HFFc6 (cell line): ENCODE data around the gene DCUN1D2. TPM values are rescaled to one million over a fixed set of nuclear protein-coding genes. Genes with fewer than 3 reads are reported as not detected.

ENCODE experiments used
- DNase-seq: peaks from one replicate; pipeline ENCODE4 v3.0.0-alpha.2; 2018
- H3K27ac Mint-ChIP-seq: 2 replicates; pipeline ENCODE4 v1.8.0; 2020; ENCODE audit warnings: mild to moderate bottlenecking, mixed read lengths
- H3K27me3 Mint-ChIP-seq: 2 replicates; pipeline ENCODE4 v1.8.0; 2021; ENCODE audit warnings: mild to moderate bottlenecking, moderate library complexity, mixed read lengths; ENCODE audit not compliant: insufficient read depth
- H3K36me3 Mint-ChIP-seq: 2 replicates; pipeline ENCODE4 v1.8.0; 2021; ENCODE audit warnings: low read depth, mixed read lengths
- H3K4me1 Mint-ChIP-seq: 2 replicates; pipeline ENCODE4 v1.8.0; 2020; ENCODE audit warnings: low read depth, mixed read lengths
- H3K4me3 Mint-ChIP-seq: 2 replicates; pipeline ENCODE4 v1.8.0; 2020; ENCODE audit warnings: mild to moderate bottlenecking, moderate library complexity, mixed read lengths
- H3K9me3 Mint-ChIP-seq: 2 replicates; pipeline ENCODE4 v1.8.0; 2020; ENCODE audit warnings: mild to moderate bottlenecking, mixed read lengths
- CTCF ChIP-seq: fragments of 200-600 bp; sonication (generic); IDR thresholded peaks from 2 replicates; pipeline ENCODE4 v1.5.0; 2021; ENCODE audit warnings: antibody characterized with exemption, mild to moderate bottlenecking
- total RNA-seq, 6 experiments: library from RNA; stranded (reverse); fragmentation: NEBNext Ultra II Directional; extraction: Animal tissue kit (Norgen Biotek cat#: 25700); gene quantifications; 2 replicates in 1 of 6; 3 replicates in 5 of 6; pipeline ENCODE4 v1.2.3, GENCODE V29; 2021

Gene DCUN1D2
- total RNA-seq, 6 experiments from 2014 or later = 7.6 to 9.3 (median 9.0) TPM

- peaks cover 17% of the 10 kb centered on the region for H3K36me3 Mint-ChIP-seq
- no peaks in the 10 kb centered on the region for H3K4me1 Mint-ChIP-seq
- H3K27ac Mint-ChIP-seq = no peak overlapping the region
- peaks cover 2% of the 10 kb centered on the region; the same call in 1 of the 2 replicates for H3K27me3 Mint-ChIP-seq
- TF ChIP-seq CTCF = no peak
- DNase-seq = no peak
- H3K4me3 Mint-ChIP-seq = no peak overlapping the region
- H3K9me3 Mint-ChIP-seq = peaks cover 3% of the 10 kb centered on the region; the same call in 1 of the 2 replicates
Measured at GRCh38 chr13:113447596-113447995, 42.9 kb downstream of the DCUN1D2 start.

GRCh38 chr13:113446488-113446854, 44.0 kb downstream of the DCUN1D2 start:
- TF ChIP-seq CTCF = no peak
- Mint-ChIP-seq H3K27me3 (peaks cover 2% of the 10 kb centered on the region; the same call in 1 of the 2 replicates), H3K27ac (no peak overlapping the region), H3K36me3 (peaks cover 27% of the 10 kb centered on the region), H3K9me3 (peaks cover 4% of the 10 kb centered on the region; the same call in 1 of the 2 replicates), H3K4me1 (no peaks in the 10 kb centered on the region), H3K4me3 (no peak overlapping the region)
- DNase-seq = no peak

- Mint-ChIP-seq H3K27ac (no peak overlapping the region), H3K36me3 (peaks cover 32% of the 10 kb centered on the region), H3K4me3 (no peak overlapping the region), H3K4me1 (no peaks in the 10 kb centered on the region), H3K9me3 (peaks cover 4% of the 10 kb centered on the region; the same call in 1 of the 2 replicates), H3K27me3 (peaks cover 2% of the 10 kb centered on the region; the same call in 1 of the 2 replicates)
- no peak for TF ChIP-seq CTCF
- no peak for DNase-seq
Measured at GRCh38 chr13:113445791-113446487, 44.6 kb downstream of the DCUN1D2 start.

GRCh38 chr13:113443991-113444390, 46.5 kb downstream of the DCUN1D2 start:
- DNase-seq = no peak
- H3K36me3 Mint-ChIP-seq = peaks cover 32% of the 10 kb centered on the region
- H3K27me3 Mint-ChIP-seq = peaks cover 2% of the 10 kb centered on the region; the same call in 1 of the 2 replicates
- peaks cover 4% of the 10 kb centered on the region; the same call in 1 of the 2 replicates for H3K9me3 Mint-ChIP-seq
- TF ChIP-seq CTCF = no peak
- no peaks in the 10 kb centered on the region for H3K4me1 Mint-ChIP-seq
- no peak overlapping the region for H3K4me3 Mint-ChIP-seq
- H3K27ac Mint-ChIP-seq = no peak overlapping the region

GRCh38 chr13:113442985-113443362, 47.5 kb downstream of the DCUN1D2 start:
- no peak for TF ChIP-seq CTCF
- no peaks in the 10 kb centered on the region for H3K27me3 Mint-ChIP-seq

More at GRCh38 chr13:113442985-113443362, 47.5 kb downstream of the DCUN1D2 start:
- H3K27ac Mint-ChIP-seq = no peak overlapping the region
- H3K36me3 Mint-ChIP-seq = peaks cover 32% of the 10 kb centered on the region
- no peaks in the 10 kb centered on the region for H3K4me1 Mint-ChIP-seq
- no peak overlapping the region for H3K4me3 Mint-ChIP-seq
- peaks cover 4% of the 10 kb centered on the region; the same call in 1 of the 2 replicates for H3K9me3 Mint-ChIP-seq
- no peak for DNase-seq
